Uterus (tissue), 2 donors: ENCODE measurements around the gene ECHS1.

Experiments used
- POLR2A ChIP-seq, 2 donors: fragments of 450-650 bp; IDR thresholded peaks; one replicate each; pipeline ENCODE4 v1.6.1; 2016; ENCODE audit warnings: antibody characterized with exemption in 2 of 2, mild to moderate bottlenecking in 1 of 2, moderate library complexity in 1 of 2
- TF ChIP-seq, protein P1 (sequence below), 4 experiments: fragments of 200-600 bp in 2 of 4; fragments of 450-650 bp in 2 of 4; sonication (generic) in 2 of 4; IDR thresholded peaks; one replicate each; pipeline ENCODE4 v1.5.1; 2016 to 2019; ENCODE audit warnings: antibody characterized with exemption in 4 of 4, mild to moderate bottlenecking in 2 of 4, moderate library complexity in 1 of 4

- TF ChIP-seq, protein P1, sequence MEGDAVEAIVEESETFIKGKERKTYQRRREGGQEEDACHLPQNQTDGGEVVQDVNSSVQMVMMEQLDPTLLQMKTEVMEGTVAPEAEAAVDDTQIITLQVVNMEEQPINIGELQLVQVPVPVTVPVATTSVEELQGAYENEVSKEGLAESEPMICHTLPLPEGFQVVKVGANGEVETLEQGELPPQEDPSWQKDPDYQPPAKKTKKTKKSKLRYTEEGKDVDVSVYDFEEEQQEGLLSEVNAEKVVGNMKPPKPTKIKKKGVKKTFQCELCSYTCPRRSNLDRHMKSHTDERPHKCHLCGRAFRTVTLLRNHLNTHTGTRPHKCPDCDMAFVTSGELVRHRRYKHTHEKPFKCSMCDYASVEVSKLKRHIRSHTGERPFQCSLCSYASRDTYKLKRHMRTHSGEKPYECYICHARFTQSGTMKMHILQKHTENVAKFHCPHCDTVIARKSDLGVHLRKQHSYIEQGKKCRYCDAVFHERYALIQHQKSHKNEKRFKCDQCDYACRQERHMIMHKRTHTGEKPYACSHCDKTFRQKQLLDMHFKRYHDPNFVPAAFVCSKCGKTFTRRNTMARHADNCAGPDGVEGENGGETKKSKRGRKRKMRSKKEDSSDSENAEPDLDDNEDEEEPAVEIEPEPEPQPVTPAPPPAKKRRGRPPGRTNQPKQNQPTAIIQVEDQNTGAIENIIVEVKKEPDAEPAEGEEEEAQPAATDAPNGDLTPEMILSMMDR (IDR thresholded peaks at IDR 0.05) = no peak
- no peak for TF ChIP-seq POLR2A (IDR thresholded peaks at IDR 0.05)
These were observed 35.8 kb downstream of the ECHS1 start for GRCh38 chr10:133337370-133337725.
